Vagina (tissue), 2 donors: Measurements from ENCODE around the gene P2RY11.

Experiments
- CTCF ChIP-seq, 3 experiments: fragments of 450-650 bp in 2 of 3; fragments of 200-600 bp in 1 of 3; sonication (generic) in 1 of 3; IDR thresholded peaks; one replicate each; pipeline ENCODE4 v1.5.1; 2017 to 2019; ENCODE audit warnings: antibody characterized with exemption in 3 of 3, mild to moderate bottlenecking in 2 of 3, moderate library complexity in 2 of 3
- POLR2A ChIP-seq, 2 donors: fragments of 450-650 bp; IDR thresholded peaks; one replicate each; pipeline ENCODE4 v1.6.1; 2017; ENCODE audit warnings: antibody characterized with exemption in 2 of 2, mild to moderate bottlenecking in 2 of 2, moderate library complexity in 2 of 2
- POLR2AphosphoS5 ChIP-seq, 2 donors: sonication (generic); formaldehyde crosslinking; IDR thresholded peaks; one replicate each; pipeline ENCODE4 v1.9.0; 2017; ENCODE audit warnings: antibody characterized with exemption in 2 of 2, mild to moderate bottlenecking in 2 of 2, low read depth in 1 of 2; ENCODE audit not compliant: insufficient read depth in 1 of 2

GRCh38 chr19:10113592-10113963 is 2.1 kb downstream of the P2RY11 start:
- no peak for TF ChIP-seq CTCF (IDR thresholded peaks at IDR 0.05)
- TF ChIP-seq POLR2AphosphoS5 (IDR thresholded peaks at IDR 0.05; ENCODE audit: insufficient read depth in 1 of 2, low read depth in 1 of 2): no peak
- no peak for TF ChIP-seq POLR2A (IDR thresholded peaks at IDR 0.05)
